Central memory CD4-positive, alpha-beta T cell (primary cell): ENCODE results near the gene ABL2.

Source experiments
- DNase-seq: peaks from one replicate; pipeline ENCODE4 v3.0.0; 2022

ABL2 gene

GRCh38 chr1:179128520-179128919 lies 101.0 kb downstream of the ABL2 start:
- DNase-seq: no peak

GRCh38 chr1:179127163-179127895 lies 102.1 kb downstream of the ABL2 start:
- no peak for DNase-seq

GRCh38 chr1:179126338-179127060 lies 103.0 kb downstream of the ABL2 start:
- no peak for DNase-seq

- DNase-seq: no peak
These were observed 104.6 kb downstream of the ABL2 start for GRCh38 chr1:179124873-179125272.

GRCh38 chr1:179121159-179121938 lies 108.1 kb downstream of the ABL2 start:
- DNase-seq: peak; percentile 28

GRCh38 chr1:179120736-179121135 lies 108.7 kb downstream of the ABL2 start:
- no peak for DNase-seq

- DNase-seq: no peak
These were observed 110.0 kb downstream of the ABL2 start for GRCh38 chr1:179119513-179119912.

- DNase-seq: no peak
These were observed 114.3 kb downstream of the ABL2 start for GRCh38 chr1:179115181-179115580.

GRCh38 chr1:179108644-179109043 lies 120.8 kb downstream of the ABL2 start:
- no peak for DNase-seq

GRCh38 chr1:179107706-179108629 lies 121.5 kb downstream of the ABL2 start:
- no peak for DNase-seq

GRCh38 chr1:179105393-179105792 lies 124.1 kb downstream of the ABL2 start:
- DNase-seq: no peak

- no peak for DNase-seq
These were observed 124.7 kb downstream of the ABL2 start for GRCh38 chr1:179104611-179105250.

- DNase-seq: no peak
These were observed 125.5 kb downstream of the ABL2 start for GRCh38 chr1:179103999-179104398.

GRCh38 chr1:179101566-179101965 lies 127.9 kb downstream of the ABL2 start:
- no peak for DNase-seq

GRCh38 chr1:179099891-179100290 lies 129.6 kb downstream of the ABL2 start:
- no peak for DNase-seq

GRCh38 chr1:179095924-179096323 lies 133.6 kb downstream of the ABL2 start:
- no peak for DNase-seq

GRCh38 chr1:179095377-179095776 lies 134.1 kb downstream of the ABL2 start:
- no peak for DNase-seq

GRCh38 chr1:179094818-179095217 lies 134.7 kb downstream of the ABL2 start:
- no peak for DNase-seq

- DNase-seq: no peak
These were observed 136.5 kb downstream of the ABL2 start for GRCh38 chr1:179092896-179093461.

GRCh38 chr1:179091691-179092165 lies 137.7 kb downstream of the ABL2 start:
- DNase-seq: no peak

- DNase-seq: no peak
These were observed 138.6 kb downstream of the ABL2 start for GRCh38 chr1:179090923-179091322.
